ENCODE data around the gene ADORA2B.

Gene ADORA2B

DNA sequence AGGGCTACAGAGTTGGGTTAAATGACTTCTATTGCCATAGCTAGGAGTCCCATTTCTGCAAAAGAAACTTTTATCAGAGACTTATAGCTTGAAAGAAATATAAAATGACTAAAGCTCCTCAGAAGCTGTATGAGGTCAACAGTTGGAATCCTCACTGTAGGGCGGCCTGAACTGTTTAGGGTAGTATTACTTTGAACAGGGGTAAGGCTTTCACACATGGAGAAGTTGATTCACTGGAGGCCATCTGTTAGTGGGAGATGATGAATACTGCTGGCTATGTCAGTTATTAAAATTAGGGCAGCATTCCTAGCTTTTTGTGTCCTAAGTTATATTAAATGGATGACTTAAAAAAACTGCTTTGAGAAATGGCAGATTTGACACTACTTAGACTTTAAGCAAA, 60.7 kb downstream of the ADORA2B start:
- TF ChIP-seq, protein P1, sequence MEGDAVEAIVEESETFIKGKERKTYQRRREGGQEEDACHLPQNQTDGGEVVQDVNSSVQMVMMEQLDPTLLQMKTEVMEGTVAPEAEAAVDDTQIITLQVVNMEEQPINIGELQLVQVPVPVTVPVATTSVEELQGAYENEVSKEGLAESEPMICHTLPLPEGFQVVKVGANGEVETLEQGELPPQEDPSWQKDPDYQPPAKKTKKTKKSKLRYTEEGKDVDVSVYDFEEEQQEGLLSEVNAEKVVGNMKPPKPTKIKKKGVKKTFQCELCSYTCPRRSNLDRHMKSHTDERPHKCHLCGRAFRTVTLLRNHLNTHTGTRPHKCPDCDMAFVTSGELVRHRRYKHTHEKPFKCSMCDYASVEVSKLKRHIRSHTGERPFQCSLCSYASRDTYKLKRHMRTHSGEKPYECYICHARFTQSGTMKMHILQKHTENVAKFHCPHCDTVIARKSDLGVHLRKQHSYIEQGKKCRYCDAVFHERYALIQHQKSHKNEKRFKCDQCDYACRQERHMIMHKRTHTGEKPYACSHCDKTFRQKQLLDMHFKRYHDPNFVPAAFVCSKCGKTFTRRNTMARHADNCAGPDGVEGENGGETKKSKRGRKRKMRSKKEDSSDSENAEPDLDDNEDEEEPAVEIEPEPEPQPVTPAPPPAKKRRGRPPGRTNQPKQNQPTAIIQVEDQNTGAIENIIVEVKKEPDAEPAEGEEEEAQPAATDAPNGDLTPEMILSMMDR (IDR thresholded peaks at IDR 0.05; ENCODE audit: extremely low read depth, missing control alignments), result no peak
- no peak for DNase-seq (ENCODE audit: low spot score)

DNA sequence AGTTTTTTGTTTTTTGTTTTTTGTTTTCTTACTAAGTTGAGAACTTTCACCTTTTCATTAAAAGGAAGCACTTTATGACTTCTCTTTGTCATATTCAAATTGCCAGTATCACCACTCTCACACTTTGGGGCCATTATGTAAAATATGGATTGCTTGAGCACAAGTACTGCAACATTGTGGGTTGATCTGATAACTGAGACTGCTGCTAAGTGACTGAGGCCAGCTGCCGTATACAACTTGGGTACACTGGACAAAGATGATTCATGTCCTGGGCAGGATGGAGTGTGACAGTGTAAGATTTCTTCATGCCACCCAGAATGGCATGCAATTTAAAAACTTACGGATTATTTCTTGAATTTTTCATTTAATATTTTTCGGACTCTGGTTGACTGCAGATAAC, 62.5 kb downstream of the ADORA2B start:
- TF ChIP-seq, protein P1 (IDR thresholded peaks at IDR 0.05; ENCODE audit: extremely low read depth, missing control alignments), result no peak
- no peak for DNase-seq (ENCODE audit: low spot score)

DNA sequence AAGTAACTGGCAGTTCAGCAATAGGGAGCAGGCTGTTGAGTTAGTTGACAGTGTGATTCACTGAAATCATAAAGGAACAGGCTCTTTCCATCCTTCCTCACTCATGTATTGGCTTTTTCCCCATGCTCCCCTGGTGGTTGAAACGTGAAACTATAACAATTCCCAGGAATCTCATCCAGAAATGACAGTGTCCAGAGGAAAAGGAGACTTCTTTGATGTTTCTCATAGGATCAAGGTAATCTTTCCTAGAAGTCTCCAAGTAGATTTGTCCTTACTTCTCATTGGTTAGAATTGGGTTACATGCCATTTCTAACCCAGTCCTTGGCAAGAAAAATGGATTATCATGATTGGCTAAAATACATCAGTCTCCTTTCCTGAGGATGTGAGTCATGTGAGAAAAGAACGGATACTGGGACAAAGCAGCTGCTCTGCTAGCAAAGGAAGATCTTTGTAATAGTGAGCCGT, 69.0 kb downstream of the ADORA2B start:
- TF ChIP-seq, protein P1 (IDR thresholded peaks at IDR 0.05; ENCODE audit: extremely low read depth, missing control alignments), result no peak
- no peak for DNase-seq (ENCODE audit: low spot score)

DNA sequence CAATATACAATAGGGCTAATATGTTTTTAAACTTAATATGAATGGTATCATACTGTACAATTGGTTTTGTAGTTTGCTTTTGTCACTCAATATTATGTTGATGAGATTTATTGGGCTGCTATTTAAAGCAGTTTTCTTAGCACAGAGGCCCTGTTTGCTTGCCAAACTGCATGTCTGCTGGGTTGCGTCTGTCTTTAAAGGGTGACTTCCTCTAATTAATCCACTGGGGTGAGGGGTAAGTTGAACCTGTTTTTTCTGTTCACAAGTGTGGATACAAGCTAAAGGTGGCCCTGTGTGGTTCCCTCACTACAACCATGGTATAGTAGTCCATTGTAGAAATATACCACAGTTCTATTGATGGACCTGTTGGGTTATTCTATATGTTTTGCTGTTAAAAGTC, 74.4 kb downstream of the ADORA2B start:
- TF ChIP-seq, protein P1 (IDR thresholded peaks at IDR 0.05; ENCODE audit: extremely low read depth, missing control alignments), result no peak
- no peak for DNase-seq (ENCODE audit: low spot score)

DNA sequence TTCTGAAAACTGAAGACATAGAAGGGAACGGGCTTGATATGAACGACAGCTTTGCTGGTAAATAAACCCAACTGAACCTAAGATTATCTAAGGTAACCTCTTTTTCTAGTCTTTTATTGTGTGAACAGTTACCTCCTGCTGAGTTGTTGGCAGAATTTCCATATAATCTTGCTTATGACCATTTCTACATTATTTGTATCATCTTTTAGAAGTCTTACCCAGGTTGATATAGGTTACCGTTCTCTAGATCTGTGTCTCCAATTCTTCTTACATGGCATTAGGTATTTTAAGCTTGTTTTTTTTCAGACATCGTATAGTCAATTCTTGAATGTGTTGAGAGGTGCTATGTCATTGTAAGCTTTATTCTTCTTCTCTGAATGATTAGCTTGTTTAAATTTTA, 79.0 kb downstream of the ADORA2B start:
- no peak for DNase-seq (ENCODE audit: low spot score)
- TF ChIP-seq, protein P1 (IDR thresholded peaks at IDR 0.05; ENCODE audit: extremely low read depth, missing control alignments), result no peak

DNA sequence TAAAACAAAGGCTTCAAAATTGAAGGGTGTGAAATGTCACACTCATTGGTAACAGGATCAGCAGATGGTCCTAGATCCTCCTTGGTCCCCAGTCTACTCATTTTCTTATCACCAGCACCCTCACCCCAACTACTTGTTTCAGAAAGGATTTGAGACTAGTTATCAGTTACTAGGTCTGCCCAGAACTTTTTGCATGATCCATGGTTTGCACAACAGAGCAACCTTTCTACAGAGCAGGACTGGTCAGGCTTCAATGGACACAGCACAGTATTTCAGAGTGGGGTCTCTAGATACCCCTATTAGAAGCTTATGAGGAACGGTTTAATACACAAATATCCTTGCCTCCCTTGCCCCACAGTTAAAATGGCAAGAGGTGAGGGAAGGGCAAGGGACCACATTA, 80.3 kb downstream of the ADORA2B start:
- no peak for DNase-seq (ENCODE audit: low spot score)
- TF ChIP-seq, protein P1 (IDR thresholded peaks at IDR 0.05; ENCODE audit: extremely low read depth, missing control alignments), result no peak

Data from GM20000 (cell line).